Mesenteric fat pad (tissue), 1 donor: ENCODE data around the gene CYB5D1. TPM values are rescaled to one million over a fixed set of nuclear protein-coding genes. Genes with fewer than 3 reads are reported as not detected.

Experiments used
- DNase-seq: peaks from one replicate; pipeline ENCODE4 v3.0.0-alpha.2; 2020; ENCODE audit warnings: low spot score
- total RNA-seq: library from RNA; stranded (reverse); fragmentation: NEBNext Ultra II Directional; extraction: Animal tissue kit (Norgen Biotek cat#: 25700); gene quantifications from one replicate; pipeline ENCODE4 v1.2.1, GENCODE V29; 2021
- donor health status: DM: yes; HTN: yes; CAD: no.

The CYB5D1 gene
- total RNA-seq, 1 donor from 2014 or later = 16.7 TPM

DNA sequence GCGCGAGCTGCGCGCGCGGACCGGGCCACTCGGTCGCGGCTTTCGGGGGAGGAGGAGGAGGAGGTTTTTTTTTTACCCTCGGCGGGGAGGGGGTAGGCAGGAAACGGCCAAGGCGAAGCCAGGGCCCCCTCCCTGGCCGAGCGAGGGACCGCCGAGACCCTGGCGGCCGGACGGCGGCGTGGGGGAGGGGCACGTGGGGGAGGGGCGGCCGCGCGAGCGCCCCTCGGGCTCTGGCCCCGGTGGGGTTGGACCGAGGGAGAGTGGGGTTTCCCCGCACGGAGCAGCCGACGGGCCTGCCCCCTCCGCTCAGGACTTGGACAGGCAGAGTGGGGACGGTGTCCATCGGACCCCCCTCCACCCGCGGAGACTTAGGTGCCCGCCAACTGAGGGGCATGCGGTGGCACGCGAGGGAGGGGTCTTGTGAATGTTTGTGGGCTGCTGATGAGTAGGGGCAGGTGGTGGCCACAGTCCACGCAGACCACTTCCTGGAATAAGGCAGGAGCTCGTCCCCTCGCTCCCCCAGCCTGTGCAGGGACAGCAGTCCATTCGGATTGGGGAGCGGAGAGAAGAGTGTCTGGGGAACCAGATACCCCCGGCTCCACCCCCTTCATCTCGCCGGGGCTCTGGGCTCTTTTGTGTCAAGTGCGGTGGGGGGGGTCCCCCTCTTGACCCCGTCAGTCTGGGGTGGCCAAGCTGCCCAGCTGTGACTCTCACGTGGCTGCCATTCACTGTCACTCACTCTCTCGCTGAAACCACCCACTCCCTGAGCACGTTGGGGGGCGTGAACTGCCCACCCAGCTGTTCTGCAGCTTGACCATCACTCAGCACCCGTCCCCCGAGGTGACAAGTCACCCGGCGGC lies 27.8 kb downstream of the CYB5D1 start:
- no peak for DNase-seq

DNA sequence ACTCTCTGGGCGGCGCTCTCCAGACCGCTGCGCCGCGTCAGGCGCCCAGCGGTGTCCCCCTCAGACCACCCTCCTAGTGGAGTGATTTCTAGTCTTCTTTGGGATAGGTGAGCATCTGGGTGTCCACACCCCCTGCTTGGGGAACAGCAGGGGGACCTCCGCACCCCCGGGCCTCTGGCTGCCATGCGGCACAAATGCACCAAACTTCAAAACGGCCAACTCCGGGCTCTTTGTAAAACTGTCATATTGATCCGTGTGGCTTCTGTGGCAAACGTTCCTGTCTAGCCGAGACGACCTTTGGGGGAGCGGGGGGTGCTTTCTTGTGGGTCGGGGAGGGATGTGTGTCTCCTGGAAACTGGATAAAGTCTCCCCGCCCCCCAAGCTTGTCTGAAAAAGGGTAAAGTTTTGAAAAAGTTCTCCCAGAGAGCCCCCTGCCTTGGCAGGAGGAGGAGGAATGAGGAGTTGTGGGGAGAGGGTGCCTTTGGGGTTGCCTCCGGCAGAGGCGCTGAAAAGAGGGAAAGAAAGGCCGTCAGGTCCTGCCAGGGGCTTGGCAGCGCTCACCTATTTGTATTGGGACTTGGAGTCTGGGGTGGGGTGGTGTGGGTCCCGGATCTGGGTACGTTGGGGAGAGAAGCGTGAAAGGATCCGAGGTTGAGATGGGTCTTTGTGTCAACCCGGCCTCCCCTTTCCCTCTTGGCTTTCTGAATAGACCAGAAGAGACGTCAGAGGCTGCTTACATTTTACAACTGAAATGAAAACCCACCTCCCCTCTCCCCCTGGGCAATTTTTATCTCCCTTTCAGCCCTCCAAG lies 28.6 kb downstream of the CYB5D1 start:
- DNase-seq = no peak

DNA sequence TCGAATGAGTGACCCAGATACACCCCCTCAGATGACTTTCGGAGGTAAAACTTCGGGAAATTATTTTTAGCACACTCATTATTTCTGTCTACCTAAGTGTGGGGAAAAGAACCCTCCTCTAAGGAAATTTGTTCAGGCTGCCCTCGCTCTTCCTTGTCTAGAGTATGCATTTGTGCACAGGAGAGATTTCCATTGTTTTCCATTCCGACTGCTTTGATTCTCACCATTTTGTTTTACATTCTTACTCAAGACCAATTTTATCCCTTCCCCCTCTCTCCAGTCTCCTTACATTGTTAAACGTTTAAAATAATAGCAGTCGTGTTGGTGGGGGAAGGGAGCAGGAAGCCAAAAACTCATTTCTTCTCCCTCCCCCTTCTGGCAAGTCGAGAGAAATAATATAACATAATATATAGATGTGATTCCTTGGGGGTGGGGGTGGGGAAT lies 29.3 kb downstream of the CYB5D1 start:
- no peak for DNase-seq

DNA sequence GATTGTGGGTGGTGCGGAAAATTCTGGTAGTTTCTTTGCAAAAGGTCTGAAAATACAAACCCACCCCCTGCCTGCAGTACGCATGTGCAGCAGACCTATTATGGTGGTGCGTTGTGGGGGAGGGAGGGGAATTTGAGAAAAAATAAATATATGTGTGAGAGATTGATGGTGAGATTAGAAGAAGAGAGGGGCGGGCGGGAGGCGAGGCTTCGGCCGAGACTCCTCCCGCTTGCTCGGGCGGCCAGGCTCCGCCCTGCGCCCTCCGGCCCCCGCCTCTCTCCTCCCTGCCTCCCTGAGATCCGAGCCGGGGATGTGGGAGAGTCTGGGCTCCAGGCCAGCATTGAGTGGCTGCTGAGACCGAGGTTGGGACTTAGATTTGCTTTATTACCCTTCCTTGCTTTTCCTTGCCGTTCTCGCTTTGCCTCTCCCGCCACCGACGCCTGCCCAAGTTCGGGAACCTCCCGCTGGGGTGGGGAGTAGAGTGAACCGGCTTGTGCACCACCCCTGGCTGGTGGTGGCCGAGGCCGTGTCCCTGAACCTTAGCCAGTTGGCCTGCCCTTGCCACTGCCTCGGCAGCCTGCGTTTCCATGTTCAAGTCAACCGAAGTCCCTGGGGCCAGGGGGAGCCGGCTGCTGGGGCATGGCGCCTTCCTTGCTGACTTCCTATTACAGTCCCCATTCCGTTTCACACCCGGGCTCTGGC lies 29.8 kb downstream of the CYB5D1 start:
- DNase-seq = peak; percentile 94

DNA sequence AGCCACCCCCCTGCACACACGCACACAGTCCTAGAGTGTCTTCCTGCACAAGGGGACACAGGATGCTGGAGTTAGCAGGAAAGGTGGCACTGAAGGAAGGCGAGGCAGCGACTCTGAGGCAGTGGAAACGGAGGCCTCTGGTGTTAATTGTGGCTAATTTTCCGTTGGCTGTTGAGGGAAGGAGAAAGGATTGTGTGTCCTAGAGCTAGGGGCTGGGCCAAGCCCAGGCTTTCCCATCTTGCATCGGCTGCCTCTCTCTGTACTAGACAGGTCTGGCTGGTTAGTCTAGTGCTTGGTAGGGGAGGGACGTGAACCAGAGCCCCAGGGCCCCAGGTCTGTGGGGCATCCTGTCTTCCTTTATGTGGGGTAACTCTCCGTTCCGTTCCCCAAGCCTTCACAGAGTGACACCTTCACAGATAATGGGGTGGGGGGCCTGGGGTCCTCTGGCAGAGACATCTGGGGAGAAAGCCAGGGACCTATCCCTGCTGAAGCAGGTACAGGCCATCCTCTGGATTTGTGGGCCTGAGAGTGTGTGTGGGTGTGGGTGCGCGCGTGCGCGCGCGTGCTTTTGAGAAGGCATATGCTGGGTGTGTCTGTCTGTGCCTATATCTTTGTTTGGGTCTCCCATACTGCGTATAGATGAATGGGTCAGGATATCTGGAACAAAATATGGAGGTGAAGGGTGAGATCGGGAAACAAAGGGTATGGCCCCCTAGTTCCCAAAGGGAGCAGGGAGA lies 30.5 kb downstream of the CYB5D1 start, which contains the start of gene CHD3:
Gene CHD3 (plus strand): TSS at position 606 of the 737 bp plus-strand sequence. CDS start 212 bp downstream, outside the sequence.
- no peak for DNase-seq

DNA sequence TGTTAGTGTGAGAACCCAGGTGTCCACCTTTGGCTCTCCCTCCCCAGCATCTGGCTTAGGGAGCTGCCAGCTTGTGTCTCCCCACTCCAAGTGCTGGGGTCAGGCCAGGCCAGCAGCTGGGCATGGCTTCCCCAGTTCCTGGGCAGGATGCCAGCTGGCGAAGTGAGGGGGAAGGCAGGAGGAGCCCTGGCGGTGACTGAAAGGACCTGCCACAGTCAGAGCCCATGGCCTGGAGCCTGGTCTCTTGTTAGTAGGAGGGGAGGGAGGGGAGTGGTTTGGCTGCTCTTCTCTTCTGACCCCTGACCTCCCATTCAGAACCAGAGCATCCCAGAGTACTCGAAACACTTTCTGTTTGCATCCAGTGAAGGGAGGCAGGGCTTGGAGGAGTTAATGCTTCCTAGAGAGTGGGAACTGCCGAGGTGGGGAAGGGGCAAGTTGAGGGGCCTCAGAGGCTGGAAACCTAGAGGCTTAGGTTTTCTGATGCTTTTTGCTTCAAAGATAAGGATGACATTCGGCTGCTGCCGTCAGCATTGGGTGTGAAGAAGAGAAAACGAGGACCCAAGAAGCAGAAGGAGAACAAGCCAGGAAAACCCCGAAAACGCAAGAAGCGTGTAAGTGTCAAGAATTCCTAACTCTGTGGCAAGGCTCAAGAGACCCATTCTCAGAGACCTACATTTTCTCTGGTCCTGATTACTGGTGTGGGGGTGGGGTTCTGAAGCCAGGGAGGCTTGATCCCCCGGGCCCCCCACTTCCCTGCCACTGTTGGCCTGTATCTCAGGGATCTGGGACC lies 31.6 kb downstream of the CYB5D1 start:
- peak; percentile 98 for DNase-seq

DNA sequence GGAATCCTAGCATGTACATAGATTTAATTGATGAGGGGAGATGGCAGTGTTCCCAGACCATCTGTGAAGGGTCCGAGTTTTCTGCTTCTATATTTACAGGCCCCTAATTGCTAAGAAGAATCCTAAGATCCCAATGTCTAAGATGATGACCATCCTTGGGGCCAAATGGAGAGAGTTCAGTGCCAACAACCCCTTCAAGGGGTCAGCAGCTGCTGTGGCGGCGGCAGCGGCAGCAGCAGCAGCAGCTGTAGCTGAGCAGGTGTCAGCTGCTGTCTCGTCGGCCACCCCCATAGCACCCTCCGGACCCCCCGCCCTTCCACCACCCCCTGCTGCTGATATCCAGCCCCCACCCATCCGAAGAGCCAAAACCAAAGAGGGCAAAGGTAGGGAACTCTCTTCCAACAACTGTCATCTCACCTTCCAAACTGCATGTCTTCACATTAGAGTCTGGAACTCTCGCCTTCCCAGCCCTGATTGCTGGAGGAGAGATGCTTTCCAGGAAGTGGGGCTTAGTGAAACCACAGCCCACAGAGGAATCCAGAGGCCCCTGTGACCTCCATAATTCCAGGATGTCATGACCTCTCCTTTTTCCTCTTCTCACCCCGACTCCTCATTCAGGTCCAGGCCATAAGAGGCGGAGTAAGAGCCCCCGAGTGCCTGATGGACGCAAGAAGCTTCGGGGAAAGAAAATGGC lies 35.5 kb downstream of the CYB5D1 start:
- DNase-seq = no peak

DNA sequence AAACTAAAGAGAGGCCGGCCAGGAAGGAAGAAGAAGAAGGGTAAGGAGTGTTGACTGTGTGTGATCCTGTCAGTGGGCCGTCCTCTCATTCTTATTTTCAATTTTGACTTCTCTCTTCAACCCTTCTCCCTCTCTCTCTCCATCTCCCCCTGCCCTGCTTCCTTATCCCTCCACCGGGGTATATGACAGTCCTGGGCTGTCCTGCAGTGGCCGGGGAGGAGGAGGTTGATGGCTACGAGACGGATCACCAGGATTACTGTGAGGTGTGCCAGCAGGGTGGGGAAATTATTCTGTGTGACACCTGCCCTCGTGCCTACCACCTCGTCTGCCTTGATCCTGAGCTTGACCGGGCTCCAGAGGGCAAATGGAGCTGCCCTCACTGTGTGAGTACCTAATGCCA lies 36.4 kb downstream of the CYB5D1 start:
- DNase-seq = no peak

DNA sequence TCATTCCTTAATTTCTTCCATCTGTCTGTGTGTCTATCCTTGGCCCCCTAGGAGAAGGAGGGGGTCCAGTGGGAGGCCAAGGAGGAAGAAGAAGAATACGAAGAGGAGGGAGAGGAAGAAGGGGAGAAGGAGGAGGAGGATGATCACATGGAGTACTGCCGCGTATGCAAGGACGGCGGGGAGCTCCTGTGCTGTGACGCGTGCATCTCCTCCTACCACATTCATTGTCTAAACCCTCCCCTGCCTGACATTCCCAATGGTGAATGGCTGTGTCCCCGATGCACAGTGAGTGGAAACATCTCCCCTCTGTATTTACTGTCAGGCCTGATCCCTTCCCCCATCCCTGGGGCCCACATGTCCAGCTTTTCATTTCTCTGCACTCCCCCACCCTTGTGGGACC lies 37.1 kb downstream of the CYB5D1 start:
- DNase-seq = no peak

DNA sequence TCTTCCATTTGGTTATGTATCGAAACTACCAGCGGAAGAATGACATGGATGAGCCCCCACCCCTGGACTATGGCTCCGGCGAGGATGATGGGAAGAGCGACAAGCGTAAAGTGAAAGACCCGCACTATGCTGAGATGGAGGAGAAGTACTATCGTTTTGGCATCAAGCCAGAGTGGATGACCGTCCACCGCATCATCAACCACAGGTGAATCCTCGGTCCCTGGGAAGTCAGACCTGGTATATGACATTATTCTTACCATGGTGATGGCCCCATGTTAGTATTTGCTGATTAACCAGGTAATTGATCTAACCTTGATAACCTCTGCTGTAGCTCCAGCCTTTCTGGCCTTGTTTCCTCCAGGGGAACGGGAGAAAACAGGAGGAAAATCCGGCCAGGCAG lies 39.3 kb downstream of the CYB5D1 start:
- DNase-seq = no peak

DNA sequence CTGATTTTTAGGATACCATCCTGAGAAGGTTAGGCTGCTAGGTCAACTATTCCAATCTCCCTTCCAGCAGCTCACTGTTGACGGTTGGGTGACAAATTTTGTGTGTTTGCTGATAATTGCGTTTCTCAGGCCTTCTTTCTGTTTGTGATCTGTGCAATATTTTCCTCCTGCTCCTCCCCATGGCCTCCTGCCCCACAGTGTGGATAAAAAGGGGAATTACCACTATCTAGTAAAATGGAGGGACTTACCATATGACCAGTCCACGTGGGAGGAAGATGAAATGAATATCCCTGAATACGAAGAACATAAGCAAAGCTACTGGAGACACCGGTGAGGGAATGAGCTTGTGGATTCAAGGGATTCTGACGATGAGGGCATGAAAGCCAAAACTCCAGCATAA lies 40.0 kb downstream of the CYB5D1 start:
- no peak for DNase-seq

DNA sequence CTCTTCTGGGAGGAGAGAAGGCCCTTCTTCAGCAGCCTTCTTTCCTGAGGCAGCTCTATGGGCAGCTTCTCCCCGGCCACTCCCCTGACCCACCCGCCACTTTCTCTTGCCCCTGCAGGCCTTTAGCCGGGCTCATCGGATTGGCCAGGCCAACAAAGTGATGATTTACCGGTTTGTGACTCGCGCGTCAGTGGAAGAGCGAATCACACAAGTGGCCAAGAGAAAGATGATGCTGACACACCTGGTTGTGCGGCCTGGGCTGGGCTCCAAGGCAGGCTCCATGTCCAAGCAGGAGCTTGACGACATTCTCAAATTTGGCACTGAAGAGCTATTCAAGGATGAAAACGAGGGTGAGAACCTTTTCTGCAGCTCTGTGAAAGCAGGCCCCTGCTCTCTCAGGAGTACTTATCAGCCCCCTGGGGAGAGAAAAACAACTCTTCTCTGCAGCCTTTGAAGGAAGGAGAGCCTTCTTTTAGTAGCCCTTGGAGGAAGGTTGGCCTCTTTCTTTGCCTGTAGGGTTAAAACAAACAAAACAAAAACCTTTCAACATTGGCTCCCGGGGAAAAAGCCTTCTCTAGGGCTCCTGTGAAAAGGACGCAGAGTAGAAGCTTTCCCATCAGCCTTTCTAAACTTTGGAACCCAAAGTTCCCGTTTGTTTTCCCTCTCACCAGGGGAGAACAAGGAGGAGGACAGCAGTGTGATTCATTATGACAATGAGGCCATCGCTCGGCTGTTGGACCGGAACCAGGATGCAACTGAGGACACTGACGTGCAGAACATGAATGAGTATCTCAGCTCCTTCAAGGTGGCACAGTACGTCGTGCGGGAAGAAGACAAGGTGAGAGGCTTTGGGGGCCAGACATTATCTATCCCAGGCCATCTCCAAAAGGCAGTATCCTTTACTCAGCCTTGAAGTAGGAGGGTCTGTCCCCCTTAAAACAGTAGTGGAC lies 45.6 kb downstream of the CYB5D1 start:
- no peak for DNase-seq

DNA sequence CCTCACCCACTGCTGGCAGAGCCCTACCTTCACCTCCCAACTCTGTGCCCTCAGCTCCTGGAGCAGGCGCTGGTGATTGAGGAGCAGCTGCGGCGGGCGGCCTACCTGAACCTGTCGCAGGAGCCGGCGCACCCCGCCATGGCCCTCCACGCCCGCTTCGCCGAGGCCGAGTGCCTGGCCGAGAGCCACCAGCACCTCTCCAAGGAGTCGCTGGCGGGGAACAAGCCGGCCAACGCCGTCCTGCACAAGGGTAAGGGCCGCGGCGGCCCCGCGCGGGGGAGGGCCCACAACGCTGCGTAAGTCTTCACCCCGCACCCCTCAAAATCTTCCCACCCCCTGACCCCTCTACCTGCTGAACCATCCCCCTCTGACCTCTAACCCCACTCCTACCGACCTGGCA lies 51.3 kb downstream of the CYB5D1 start:
- no peak for DNase-seq

DNA sequence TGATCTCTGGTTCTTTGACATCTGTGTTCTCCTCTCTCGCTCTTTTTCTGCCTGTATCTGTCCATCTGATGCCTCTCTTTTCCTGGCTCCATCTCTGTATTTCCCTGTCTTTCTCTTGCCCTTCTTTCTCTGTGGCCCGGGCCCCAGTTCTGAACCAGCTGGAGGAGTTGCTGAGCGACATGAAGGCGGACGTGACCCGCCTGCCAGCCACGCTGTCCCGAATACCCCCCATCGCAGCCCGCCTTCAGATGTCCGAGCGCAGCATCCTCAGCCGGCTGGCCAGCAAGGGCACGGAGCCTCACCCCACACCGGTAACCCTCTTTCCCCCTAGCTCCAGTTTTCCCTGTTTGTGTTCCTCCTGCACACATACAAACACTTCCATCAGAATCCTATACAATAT lies 52.5 kb downstream of the CYB5D1 start:
- DNase-seq = no peak

DNA sequence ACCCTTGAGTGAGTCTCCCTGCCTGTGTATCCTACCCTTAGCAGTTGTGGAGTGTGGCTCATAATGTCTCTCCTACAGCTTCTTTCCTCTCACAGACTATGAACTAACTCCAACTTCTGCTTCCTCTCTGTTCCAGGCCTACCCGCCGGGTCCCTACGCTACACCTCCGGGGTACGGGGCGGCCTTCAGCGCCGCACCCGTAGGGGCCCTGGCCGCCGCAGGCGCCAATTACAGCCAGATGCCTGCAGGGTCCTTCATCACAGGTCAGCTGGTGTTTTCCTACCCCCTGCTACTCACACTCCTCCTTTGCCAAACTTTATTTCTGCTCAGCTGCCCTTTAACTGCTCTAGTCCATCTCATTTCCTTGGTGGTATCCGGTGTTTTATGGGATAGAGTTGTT lies 52.9 kb downstream of the CYB5D1 start:
- DNase-seq = no peak

DNA sequence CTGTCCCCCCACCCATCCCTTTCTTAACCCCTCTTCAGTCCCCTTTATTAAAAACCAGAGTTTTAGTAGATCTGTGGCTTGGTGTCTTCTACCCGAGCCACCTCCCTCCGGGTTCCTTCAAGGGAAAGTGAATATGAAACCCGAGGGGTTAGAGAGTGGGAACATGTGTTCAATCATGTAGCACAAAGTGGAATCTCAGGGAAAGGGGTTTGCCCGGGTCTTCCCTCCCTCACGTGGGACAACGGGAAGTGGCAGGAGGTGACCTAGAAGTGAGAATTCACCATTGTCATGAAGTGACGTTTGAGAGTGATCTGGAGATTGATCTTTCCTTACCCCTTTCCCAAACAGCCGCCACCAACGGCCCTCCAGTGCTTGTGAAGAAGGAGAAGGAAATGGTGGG lies 53.3 kb downstream of the CYB5D1 start:
- DNase-seq = no peak
